Measurements from ENCODE around the gene ZNF254. TPM values are rescaled to one million over a fixed set of nuclear protein-coding genes. Genes with fewer than 3 reads are reported as not detected.

Gene ZNF254
- total and polyA plus RNA-seq, 10 of the 15 experiments (the other 5 are each of a cell fraction or from before 2014, with no cell fraction given) = 1.5 to 15.7 (median 8.5) TPM

DNA sequence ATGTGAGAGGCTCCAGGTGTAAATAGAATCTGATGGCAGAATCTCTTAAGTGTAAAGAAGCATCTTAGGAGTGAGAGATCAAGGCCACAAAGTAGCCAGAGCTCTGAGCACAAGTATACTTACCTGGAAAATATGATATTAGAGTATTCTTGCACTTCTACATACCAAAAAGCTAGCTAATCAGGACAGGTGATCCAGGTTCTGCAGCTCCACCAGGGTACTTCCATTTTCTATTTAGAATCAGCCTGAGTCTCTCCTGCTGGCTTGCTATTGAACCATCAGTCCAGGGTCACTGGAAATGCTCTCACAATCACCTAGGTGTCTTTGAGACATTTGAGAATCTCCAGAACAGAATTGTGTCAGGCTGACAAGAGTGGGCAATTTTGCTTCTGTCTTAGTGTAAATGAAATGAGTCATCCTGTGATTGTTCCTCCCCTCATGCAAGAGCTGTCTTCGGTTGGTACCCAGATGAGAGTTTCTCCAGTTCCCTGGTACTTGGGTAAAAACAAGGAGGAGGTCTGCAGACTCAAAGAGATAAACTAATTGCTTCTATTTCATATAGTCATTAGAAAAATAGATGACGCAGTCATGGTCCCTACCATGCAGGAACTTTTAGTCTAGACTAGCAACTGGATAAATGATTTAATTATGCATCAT, 14.6 kb downstream of the ZNF254 start:
- ChIA-PET RAD21 (ENCODE audit: unreplicated experiment) (no interaction called here), POLR2A (no interaction called here), SMC1A (ENCODE audit: uncharacterized antibody, unreplicated experiment) (no interaction called here), CTCF (no interaction called here)
- Histone ChIP-seq H3K4me2 (ENCODE audit: control insufficient read depth, insufficient read depth) (no peak overlapping the region), H3K4me3 (no peak overlapping the region), H3K36me3 (ENCODE audit: control insufficient read depth in 2 of 2, insufficient read depth in 2 of 2, low read length in 1 of 2) (peaks cover 0 to 4% of the 10 kb centered on the region in 2 experiments; a peak in 2 of 4 replicates), H3K9ac (ENCODE audit: control insufficient read depth, insufficient read depth, low read length) (no peak overlapping the region), H3K9me3 (replicated peaks; ENCODE audit: control insufficient read depth, insufficient read depth, low read length) (peaks cover 4% of the 10 kb centered on the region; the same call in 1 of the 3 replicates), H3K79me2 (ENCODE audit: control insufficient read depth, insufficient read depth, low read length) (no peaks in the 10 kb centered on the region), H3K27me3 (replicated peaks in 1 of 2; ENCODE audit: control insufficient read depth in 2 of 2, insufficient read depth in 2 of 2, low read length in 1 of 2) (no peaks in the 10 kb centered on the region), H4K20me1 (ENCODE audit: control insufficient read depth, insufficient read depth) (no peaks in the 10 kb centered on the region), H3K4me1 (ENCODE audit: control insufficient read depth, insufficient read depth, low read length) (no peaks in the 10 kb centered on the region), H3K27ac (ENCODE audit: control insufficient read depth, insufficient read depth) (no peak overlapping the region), H2AFZ (ENCODE audit: control insufficient read depth, low read depth, low read length) (no peak overlapping the region)
- no TSS peak for BruUV-seq (replicated peaks)
- TF ChIP-seq, protein P1, sequence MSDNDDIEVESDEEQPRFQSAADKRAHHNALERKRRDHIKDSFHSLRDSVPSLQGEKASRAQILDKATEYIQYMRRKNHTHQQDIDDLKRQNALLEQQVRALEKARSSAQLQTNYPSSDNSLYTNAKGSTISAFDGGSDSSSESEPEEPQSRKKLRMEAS (IDR thresholded peaks at IDR 0.05; ENCODE audit: low read depth, low read length) = no peak
- no peak for TF ChIP-seq NFIC (IDR thresholded peaks at IDR 0.05; ENCODE audit: low read depth, low read length)
- TF ChIP-seq TCF3 (IDR thresholded peaks at IDR 0.05; ENCODE audit: borderline replicate concordance, insufficient read depth, low read depth, low read length) = no peak
- TF ChIP-seq EZH2 (IDR thresholded peaks at IDR 0.05; ENCODE audit: borderline replicate concordance, control insufficient read depth, low read depth, low read length) = no peak
- TF ChIP-seq NFYB (IDR thresholded peaks at IDR 0.05; ENCODE audit: insufficient read depth, low read depth, low read length) = no peak
- TF ChIP-seq NRF1 (conservative IDR thresholded peaks at IDR 0.05; ENCODE audit: low read depth, low read length) = no peak
- no peak for TF ChIP-seq SUPT20H (IDR thresholded peaks at IDR 0.05; ENCODE audit: borderline replicate concordance, control insufficient read depth, low read depth, low read length)
- no peak for TF ChIP-seq MTA2 (IDR thresholded peaks at IDR 0.05; ENCODE audit: low read depth)
- TF ChIP-seq, protein P2, sequence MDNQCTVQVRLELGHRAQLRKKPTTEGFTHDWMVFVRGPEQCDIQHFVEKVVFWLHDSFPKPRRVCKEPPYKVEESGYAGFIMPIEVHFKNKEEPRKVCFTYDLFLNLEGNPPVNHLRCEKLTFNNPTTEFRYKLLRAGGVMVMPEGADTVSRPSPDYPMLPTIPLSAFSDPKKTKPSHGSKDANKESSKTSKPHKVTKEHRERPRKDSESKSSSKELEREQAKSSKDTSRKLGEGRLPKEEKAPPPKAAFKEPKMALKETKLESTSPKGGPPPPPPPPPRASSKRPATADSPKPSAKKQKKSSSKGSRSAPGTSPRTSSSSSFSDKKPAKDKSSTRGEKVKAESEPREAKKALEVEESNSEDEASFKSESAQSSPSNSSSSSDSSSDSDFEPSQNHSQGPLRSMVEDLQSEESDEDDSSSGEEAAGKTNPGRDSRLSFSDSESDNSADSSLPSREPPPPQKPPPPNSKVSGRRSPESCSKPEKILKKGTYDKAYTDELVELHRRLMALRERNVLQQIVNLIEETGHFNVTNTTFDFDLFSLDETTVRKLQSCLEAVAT (IDR thresholded peaks at IDR 0.05) = no peak
- TF ChIP-seq, protein P3, sequence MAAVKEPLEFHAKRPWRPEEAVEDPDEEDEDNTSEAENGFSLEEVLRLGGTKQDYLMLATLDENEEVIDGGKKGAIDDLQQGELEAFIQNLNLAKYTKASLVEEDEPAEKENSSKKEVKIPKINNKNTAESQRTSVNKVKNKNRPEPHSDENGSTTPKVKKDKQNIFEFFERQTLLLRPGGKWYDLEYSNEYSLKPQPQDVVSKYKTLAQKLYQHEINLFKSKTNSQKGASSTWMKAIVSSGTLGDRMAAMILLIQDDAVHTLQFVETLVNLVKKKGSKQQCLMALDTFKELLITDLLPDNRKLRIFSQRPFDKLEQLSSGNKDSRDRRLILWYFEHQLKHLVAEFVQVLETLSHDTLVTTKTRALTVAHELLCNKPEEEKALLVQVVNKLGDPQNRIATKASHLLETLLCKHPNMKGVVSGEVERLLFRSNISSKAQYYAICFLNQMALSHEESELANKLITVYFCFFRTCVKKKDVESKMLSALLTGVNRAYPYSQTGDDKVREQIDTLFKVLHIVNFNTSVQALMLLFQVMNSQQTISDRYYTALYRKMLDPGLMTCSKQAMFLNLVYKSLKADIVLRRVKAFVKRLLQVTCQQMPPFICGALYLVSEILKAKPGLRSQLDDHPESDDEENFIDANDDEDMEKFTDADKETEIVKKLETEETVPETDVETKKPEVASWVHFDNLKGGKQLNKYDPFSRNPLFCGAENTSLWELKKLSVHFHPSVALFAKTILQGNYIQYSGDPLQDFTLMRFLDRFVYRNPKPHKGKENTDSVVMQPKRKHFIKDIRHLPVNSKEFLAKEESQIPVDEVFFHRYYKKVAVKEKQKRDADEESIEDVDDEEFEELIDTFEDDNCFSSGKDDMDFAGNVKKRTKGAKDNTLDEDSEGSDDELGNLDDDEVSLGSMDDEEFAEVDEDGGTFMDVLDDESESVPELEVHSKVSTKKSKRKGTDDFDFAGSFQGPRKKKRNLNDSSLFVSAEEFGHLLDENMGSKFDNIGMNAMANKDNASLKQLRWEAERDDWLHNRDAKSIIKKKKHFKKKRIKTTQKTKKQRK (IDR thresholded peaks at IDR 0.05; ENCODE audit: low read depth, low read length) = no peak
- no peak for TF ChIP-seq RAD21 (IDR thresholded peaks at IDR 0.05; ENCODE audit: insufficient read depth, low read depth, low read length)
- TF ChIP-seq FOS (IDR thresholded peaks at IDR 0.05; ENCODE audit: borderline replicate concordance, extremely low read depth, insufficient read length) = no peak
- TF ChIP-seq JUND (IDR thresholded peaks at IDR 0.05; ENCODE audit: low read depth, low read length) = no peak
- WGBS (ENCODE audit: insufficient coverage, insufficient replicate concordance, low lambda C conversion rate, missing lambda C conversion rate) = 44% methylated on average over 2 of the region's 2 CpGs
- in situ Hi-C loops (cut with MboI) (no loop called here), intact Hi-C loops (cut with micrococcal nuclease; ENCODE audit: unreplicated experiment) (no loop called here)
- DNase-seq (ENCODE audit: low read depth, low spot score) (no peak), FAIRE-seq (no peak), ATAC-seq (no peak)
